ENCODE measurements around the gene NAALADL2.
"Not testable (repeated sequence)": the region's sequence is repeated elsewhere in the genome, so short reads cannot be mapped to it uniquely, and the experiment has no call there.

NAALADL2 gene

DNA sequence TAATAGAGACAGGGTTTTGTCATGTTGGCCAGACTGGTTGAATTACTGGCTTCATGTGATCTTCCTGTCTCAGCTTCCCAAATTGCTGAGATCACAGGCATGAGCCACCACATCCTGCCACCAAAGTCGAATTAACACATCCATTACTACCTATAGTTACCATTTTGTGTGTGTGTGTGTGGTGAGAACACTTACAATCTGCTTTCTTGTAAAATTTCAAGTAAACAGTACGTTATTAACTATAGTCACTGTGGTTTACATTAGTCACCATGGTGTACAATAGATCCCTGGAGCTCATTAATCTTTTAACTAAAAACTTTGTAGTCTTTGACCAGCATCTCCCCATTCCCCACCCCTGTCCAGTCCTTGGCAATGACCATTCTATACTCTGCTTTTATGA is 270.0 kb downstream of the NAALADL2 start:
- Histone ChIP-seq H4K20me1 (ENCODE audit: insufficient read depth) (no peaks in the 10 kb centered on the region), H3K4me1 (ENCODE audit: low read depth, poor library complexity, severe bottlenecking) (no peaks in the 10 kb centered on the region), H3K9ac (no peak overlapping the region), H2AFZ (ENCODE audit: low read depth) (no peak overlapping the region), H3K79me2 (ENCODE audit: insufficient read depth, low read depth) (no peaks in the 10 kb centered on the region), H3K27me3 (ENCODE audit: insufficient read depth, low read depth) (no peaks in the 10 kb centered on the region), H3K27ac (no peak overlapping the region), H3K4me2 (no peak overlapping the region), H3K4me3 (IDR thresholded peaks at IDR 0.05; ENCODE audit: insufficient read depth, low read depth, low read length) (no peak overlapping the region), H3K36me3 (ENCODE audit: insufficient read depth) (no peaks in the 10 kb centered on the region)
- TF ChIP-seq, protein P1, sequence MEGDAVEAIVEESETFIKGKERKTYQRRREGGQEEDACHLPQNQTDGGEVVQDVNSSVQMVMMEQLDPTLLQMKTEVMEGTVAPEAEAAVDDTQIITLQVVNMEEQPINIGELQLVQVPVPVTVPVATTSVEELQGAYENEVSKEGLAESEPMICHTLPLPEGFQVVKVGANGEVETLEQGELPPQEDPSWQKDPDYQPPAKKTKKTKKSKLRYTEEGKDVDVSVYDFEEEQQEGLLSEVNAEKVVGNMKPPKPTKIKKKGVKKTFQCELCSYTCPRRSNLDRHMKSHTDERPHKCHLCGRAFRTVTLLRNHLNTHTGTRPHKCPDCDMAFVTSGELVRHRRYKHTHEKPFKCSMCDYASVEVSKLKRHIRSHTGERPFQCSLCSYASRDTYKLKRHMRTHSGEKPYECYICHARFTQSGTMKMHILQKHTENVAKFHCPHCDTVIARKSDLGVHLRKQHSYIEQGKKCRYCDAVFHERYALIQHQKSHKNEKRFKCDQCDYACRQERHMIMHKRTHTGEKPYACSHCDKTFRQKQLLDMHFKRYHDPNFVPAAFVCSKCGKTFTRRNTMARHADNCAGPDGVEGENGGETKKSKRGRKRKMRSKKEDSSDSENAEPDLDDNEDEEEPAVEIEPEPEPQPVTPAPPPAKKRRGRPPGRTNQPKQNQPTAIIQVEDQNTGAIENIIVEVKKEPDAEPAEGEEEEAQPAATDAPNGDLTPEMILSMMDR (conservative IDR thresholded peaks at IDR 0.05; ENCODE audit: low read depth, low read length), result no peak

DNA sequence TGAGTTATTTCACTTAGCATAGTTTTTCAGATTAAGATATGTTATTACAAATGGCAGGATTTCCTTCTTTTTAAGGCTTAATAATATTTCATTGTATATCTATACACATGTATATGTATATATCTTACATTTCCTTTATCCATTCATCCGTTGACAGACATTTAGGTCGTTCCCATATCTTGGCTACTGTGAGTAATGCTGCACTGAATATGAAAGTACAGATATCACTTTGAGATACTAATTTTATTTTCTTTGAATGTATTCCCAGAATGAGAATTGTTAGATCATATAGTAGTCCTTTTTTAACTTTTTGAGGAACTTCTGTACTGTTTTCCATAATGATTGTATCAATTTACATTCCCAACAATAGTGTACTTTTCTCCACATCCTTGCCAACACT is 270.4 kb downstream of the NAALADL2 start:
- Histone ChIP-seq H3K27ac (no peak overlapping the region), H3K4me2 (no peak overlapping the region), H2AFZ (ENCODE audit: low read depth) (no peak overlapping the region), H3K9ac (no peak overlapping the region), H4K20me1 (ENCODE audit: insufficient read depth) (no peaks in the 10 kb centered on the region), H3K36me3 (ENCODE audit: insufficient read depth) (no peaks in the 10 kb centered on the region), H3K27me3 (ENCODE audit: insufficient read depth, low read depth) (no peaks in the 10 kb centered on the region), H3K4me3 (IDR thresholded peaks at IDR 0.05; ENCODE audit: insufficient read depth, low read depth, low read length) (no peak overlapping the region), H3K79me2 (ENCODE audit: insufficient read depth, low read depth) (no peaks in the 10 kb centered on the region), H3K4me1 (ENCODE audit: low read depth, poor library complexity, severe bottlenecking) (no peaks in the 10 kb centered on the region)
- TF ChIP-seq, protein P1 (conservative IDR thresholded peaks at IDR 0.05; ENCODE audit: low read depth, low read length), result no peak

DNA sequence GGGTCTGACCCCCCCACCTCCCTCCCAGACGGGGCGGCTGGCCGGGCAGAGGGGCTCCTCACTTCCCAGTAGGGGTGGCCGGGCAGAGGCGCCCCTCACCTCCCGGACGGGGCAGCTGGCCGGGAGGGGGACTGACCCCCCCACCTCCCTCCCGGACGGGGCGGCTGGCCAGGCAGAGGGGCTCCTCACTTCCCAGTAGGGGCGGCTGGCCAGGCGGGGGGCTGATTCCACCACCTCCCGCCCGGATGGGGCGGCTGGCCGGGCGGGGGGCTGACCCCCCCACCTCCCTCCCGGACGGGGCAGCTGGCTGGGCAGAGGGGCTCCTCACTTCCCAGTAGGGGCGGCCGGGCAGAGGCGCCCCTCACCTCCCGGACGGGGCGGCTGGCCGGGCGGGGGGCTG is 272.7 kb downstream of the NAALADL2 start:
- H3K79me2 ChIP-seq (ENCODE audit: insufficient read depth, low read depth); H3K4me3 ChIP-seq (IDR thresholded peaks at IDR 0.05; ENCODE audit: insufficient read depth, low read depth, low read length); H3K36me3 ChIP-seq (ENCODE audit: insufficient read depth); H4K20me1 ChIP-seq (ENCODE audit: insufficient read depth); H2AFZ ChIP-seq (ENCODE audit: low read depth); H3K27ac ChIP-seq; H3K9ac ChIP-seq; H3K4me1 ChIP-seq (ENCODE audit: low read depth, poor library complexity, severe bottlenecking); H3K27me3 ChIP-seq (ENCODE audit: insufficient read depth, low read depth); H3K4me2 ChIP-seq: not testable (repeated sequence)

DNA sequence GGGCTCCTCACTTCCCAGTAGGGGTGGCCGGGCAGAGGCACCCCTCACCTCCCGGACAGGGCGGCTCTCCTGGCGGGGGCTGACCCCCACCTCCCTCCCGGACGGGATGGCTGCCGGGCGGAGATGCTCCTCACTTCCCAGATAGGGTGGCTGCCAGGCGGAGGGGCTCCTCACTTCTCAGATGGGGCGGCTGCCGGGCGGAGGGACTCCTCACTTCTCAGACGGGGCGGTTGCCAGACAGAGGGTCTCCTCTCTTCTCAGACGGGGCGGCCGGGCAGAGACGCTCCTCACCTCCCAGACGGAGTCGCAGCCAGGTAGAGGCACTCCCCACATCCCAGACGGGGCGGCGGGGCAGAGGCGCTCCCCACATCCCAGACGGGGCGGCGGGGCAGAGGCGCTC is 273.6 kb downstream of the NAALADL2 start:
- H3K27me3 ChIP-seq (ENCODE audit: insufficient read depth, low read depth); H3K9ac ChIP-seq; H3K4me3 ChIP-seq (IDR thresholded peaks at IDR 0.05; ENCODE audit: insufficient read depth, low read depth, low read length); H3K27ac ChIP-seq; H3K36me3 ChIP-seq (ENCODE audit: insufficient read depth); H3K79me2 ChIP-seq (ENCODE audit: insufficient read depth, low read depth); H2AFZ ChIP-seq (ENCODE audit: low read depth); H3K4me2 ChIP-seq; H3K4me1 ChIP-seq (ENCODE audit: low read depth, poor library complexity, severe bottlenecking); H4K20me1 ChIP-seq (ENCODE audit: insufficient read depth): not testable (repeated sequence)

DNA sequence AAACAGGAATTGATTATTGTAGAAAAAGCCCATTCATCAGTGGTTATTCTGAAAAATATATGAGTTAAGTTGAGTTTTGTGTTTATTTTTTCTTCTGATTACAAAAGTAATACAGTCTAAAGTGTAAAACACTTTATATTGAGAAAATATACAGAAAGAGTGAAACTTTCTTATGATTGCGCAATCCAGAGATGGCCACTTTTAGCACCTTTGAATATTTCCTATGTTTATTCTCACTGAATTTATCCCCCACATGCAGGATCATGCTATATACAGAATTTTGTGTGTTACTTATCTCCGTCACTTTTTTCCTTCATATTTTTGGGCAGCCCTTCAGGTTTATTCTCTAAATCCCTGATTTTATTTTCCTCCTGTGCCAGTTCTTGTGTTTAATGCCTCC is 285.2 kb downstream of the NAALADL2 start:
- H3K4me1 ChIP-seq (ENCODE audit: low read depth, poor library complexity, severe bottlenecking), result peaks cover 30% of the 10 kb centered on the region
- no peak overlapping the region for H3K4me3 ChIP-seq (IDR thresholded peaks at IDR 0.05; ENCODE audit: insufficient read depth, low read depth, low read length)
- no peak overlapping the region for H3K9ac ChIP-seq
- no peaks in the 10 kb centered on the region for H4K20me1 ChIP-seq (ENCODE audit: insufficient read depth)
- H3K27ac ChIP-seq, result no peak overlapping the region
- H3K4me2 ChIP-seq, result no peak overlapping the region
- no peaks in the 10 kb centered on the region for H3K79me2 ChIP-seq (ENCODE audit: insufficient read depth, low read depth)
- H3K36me3 ChIP-seq (ENCODE audit: insufficient read depth), result no peaks in the 10 kb centered on the region
- TF ChIP-seq, protein P1 (conservative IDR thresholded peaks at IDR 0.05; ENCODE audit: low read depth, low read length), result no peak
- no peak overlapping the region for H2AFZ ChIP-seq (ENCODE audit: low read depth)
- no peaks in the 10 kb centered on the region for H3K27me3 ChIP-seq (ENCODE audit: insufficient read depth, low read depth)
